HG03196 (cell line): ENCODE measurements around the gene ULBP3.
A peak's percentile ranks its signal among the peaks of the same experiment; 100 is the strongest.

Source experiments
- ATAC-seq: cut with Tn5 transposase; IDR thresholded peaks from one replicate; pipeline ENCODE4 v1.9.1; 2021; ENCODE audit not compliant: unreplicated experiment

Gene ULBP3

DNA sequence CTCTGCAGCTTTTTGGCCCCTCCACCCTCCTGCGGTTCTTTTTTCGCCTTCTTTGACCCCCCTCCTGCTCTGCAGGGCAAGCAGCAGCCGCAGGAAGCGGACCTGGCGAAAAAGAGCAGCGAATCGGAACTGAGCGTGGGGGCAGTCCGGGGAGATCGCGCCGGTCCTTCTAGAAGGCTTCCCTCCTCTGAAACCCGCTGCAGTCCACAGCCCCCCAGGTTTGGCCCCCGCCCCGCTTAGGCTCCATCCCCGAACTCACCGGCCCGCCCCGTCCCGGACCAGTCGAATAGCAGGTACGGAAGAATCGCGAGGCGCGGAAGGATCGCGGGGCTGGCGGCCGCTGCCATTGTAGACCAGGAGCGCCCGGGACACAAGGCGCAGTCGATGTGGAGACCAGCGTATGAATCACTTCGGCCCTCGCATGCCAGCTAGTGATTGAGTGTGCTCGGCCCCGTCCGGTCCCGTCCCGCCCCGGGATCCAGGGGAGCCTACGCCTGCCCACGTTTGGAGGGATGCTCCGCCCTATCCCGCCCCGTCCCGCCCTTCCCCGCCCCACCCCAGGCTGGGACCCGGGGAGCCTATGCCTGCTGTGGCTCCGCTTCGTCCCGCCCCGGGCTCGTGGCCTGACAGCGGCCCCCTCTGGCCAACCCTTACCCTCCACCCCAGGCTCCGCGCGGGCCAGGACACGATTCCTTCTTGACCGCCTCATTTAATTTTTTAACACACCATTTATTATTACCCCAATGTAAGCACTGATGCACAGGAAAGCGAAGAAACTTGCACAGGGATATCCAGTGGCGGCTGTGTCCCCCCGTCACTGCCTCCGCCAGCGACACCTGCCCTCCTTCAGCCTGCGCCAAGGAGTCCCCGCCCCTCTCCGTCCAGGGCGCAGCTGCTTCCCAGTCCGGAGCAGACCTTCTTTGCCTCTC, at the start of gene ULBP3:
ULBP3 (minus strand) TSS at position 402 of the 929 bp plus-strand sequence; CDS start at position 347, 55 bp downstream.
- ATAC-seq: peak; percentile 70

DNA sequence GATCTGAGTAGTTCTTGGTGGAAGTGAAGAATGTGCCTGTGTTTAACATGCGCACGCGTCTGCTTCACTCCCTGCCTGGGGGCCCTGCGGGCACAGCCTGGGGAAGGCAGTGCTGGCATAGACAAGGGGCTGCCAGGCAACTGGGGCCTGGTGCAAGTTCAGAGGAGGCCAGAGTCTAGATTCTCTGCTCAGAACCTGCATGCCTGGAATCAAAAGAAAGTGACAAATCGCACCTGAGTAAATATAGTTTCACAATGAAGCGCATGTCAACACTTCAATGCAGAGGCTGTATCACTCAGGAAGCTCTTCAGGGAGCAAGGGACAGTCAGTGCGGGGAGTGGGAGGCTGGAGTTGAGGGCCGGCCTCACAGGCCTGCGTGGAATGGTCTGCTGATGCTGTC, 49.7 kb upstream of the ULBP3 start:
- ATAC-seq: no peak

GRCh38 chr6:150118203-150118602, 49.3 kb upstream of the ULBP3 start:
- no peak for ATAC-seq

DNA sequence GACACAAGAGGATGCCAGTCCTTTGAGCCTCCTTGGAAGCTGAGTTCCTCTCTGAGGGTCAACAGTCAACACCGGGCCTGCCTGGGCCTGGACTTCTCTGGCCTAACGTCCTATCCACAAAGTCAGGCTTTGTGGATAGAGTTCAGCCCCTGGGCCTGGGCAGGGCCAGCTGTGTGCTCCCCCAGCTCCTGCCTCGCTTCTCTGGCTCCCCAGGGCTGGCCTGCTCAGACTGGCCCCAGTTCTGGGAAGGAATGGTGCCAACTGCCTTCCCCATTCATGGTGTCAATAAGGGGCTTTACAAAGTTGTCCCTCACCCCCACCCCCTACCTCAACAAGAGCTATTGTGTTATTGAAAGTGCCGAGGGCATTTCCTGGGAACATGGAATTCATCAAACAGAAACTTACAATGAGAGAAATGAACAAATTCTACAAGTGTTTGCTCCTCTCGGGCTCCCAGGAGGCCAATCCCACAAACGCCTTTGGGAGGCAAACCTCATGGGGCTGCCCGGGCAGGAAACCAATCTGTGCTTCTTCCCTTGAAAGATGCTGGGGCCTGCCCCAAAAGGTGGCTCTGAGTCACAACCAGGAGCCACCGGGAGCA, 47.4 kb upstream of the ULBP3 start:
- ATAC-seq: no peak

DNA sequence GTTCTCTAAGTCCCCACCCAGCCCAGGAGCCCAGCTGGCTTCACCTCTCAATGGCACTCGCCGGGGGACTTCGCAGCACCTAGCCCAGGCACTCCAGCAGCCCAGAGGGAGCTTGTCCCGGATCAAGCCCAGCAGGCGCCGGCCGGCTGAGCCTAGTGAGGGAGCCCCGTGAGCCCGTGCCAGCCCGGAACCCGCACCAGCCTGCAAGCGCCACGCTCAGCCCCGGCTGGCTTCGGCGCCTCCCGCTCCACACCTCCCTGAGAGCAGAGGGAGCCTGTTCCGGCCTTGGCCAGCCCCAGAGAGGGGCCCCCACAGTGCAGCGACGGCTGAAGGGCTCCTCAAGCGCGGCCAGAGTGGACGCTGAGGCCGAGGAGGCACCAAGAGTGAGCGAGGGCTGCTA, 46.8 kb upstream of the ULBP3 start:
- ATAC-seq: no peak

DNA sequence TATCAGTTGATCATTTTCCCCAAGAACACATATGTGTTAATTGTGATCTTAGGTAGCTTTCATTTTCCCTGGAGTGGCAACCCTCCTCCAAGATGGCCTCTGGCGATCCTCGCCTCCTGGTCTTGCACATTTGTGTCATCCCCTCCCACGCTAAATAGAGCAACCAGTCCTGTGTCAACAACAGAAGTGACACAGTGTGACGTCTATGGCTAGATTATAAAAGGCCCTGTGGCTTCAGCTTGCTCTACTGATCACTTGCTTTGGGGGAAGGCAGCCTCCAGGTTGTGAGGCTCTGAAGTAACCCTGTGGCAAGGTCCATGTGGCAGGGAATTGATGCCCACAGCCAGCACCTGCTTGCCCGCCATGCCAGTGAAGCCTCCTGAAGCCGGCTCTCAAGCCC, 43.3 kb upstream of the ULBP3 start:
- no peak for ATAC-seq

GRCh38 chr6:150102750-150103270, 33.9 kb upstream of the ULBP3 start:
- no peak for ATAC-seq

DNA sequence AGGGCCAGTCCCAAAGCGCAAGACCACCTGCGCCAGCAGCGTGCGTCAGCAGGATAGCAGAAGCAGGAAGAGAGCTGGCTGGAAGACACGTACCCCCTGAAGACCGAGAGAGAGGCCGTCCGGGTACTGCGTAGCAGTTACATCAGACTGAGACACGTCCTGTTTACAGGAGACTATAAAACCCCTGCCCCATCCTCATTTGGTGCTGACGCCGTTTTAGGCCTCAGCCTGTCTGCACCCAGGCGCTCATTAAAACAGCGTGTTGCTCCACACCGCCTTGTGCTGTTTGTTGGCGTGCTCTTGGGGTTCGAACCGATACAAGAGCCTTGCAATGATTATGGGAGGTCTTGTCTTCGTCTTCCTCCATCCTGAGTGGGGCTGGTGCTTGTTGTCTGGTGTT, 31.8 kb upstream of the ULBP3 start:
- ATAC-seq: no peak

DNA sequence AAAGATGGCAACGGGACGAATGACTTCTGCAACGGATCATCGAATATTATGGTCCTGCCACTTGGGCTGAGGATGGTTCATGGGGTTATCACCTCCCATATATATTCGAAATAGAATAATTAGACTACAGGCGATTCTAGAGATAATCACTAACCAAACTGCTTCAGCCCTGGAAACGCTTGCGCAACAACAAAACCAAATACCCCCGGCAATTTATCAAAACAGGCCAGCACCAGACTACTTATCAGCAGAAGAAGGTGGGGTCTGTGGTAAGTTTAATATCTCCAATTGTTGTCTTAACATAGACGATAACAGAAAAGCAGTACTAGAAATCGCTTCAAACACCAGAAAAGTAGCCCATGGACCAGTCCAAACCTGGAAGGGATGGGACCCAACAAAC, 31.0 kb upstream of the ULBP3 start:
- ATAC-seq: no peak

- no peak for ATAC-seq
Observed at GRCh38 chr6:150099546-150099945, 30.6 kb upstream of the ULBP3 start.

DNA sequence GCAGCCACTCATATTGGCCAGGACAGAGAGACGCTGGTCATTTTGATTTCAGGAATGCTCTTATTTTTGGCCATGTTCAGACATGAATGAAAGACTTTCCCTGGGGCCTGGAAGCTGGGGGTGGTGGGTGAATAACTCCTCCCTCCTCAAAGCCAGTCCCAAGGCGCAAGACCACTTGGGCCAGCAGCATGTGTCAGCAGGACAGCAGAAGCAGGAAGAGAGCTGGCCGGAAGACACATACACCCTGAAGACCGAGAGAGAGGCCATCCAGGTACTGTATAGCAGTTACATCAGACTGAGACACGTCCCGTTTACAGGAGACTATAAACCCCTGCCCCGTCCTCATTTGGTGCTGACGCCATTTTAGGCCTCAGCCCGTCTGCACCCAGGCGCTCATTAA, 29.2 kb upstream of the ULBP3 start:
- ATAC-seq: no peak

GRCh38 chr6:150093397-150093796, 24.5 kb upstream of the ULBP3 start:
- no peak for ATAC-seq

DNA sequence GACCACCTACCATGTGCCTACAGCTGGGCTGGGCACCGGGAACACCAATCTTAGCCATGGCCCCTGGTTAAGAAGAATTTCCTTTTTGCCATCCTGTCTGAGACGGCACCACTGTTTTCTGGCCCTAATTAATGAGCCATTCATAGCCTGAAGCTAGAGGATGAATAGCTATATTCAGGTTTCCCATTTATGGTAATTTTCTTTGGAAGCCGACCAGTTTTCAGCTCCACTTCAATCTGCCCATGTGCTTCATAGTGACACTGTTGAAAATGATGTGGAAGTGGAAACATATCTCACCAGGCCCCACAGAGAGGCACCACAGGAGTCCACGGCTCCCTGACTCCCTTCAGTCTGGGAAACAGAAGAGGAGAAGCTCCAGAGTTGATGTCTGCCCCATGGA, 22.6 kb upstream of the ULBP3 start:
- no peak for ATAC-seq

DNA sequence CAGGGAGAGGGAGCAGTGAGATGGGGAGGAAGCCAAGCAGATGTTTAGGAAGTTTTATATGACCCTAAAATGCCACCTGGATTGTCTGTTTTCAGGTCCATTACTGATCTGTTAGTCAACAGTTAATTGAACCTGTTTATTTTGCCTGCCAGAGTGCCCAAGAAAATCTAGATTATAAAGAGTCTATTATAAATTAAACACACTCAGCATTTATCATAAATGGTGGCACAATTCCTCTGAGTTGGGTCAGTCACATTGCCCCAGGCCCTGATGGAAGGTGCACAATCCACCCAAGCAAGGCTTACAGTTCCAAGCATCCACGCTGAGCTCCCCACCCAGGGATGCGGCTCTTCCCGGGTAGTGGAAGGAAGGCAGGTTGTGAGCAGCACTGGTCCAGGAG, 21.4 kb upstream of the ULBP3 start:
- no peak for ATAC-seq

DNA sequence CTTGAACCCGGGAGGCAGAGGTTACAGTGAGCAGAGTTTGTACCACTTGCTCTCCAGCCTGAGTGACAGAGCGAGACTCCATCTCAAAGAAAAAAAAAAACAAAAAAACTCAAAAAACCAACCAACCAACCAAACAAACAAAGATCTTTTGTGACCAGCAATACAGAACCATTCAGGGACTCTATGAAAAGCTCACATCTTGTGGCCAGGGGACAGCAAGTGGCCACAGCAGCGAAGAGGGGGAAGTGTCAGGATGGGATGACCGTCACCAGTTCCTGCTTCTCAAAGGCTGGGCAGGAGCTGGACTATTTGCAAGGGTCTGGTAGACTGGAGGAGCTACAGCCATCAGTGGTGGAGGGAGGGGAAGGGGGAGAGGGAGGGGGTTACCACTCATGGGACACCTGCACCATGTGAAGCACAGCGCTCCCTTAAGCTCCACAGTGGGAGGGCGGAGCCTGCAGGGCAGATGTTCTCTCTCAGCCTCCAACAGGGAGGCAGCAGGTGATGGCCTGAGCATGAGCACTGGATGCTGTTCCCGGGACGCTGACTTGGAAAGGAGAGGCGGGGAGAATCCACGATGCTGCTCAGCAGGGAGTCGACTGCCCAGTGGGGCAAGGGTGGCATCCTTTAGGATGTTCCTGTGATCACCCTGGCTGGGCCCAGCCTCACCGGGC, 19.7 kb upstream of the ULBP3 start:
- ATAC-seq: no peak

DNA sequence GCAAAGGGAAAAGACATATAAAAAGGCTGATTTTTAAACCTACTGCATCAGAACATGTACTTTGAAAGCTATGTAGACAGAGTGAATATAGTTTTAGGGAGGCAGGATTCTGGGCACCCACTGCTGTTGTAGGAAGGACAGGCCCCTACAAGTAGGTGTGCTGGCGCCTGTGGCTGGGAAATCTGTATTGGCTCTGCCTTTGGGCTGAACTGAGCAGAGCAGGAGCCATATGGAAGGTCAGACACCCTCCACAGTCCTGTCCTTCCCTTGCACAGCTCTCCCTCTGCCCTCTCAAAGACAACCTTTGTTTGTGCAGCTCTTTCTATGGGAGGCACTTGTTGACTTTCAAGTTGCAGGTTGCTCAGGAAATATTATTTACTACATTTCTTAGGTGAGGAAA, 18.4 kb upstream of the ULBP3 start:
- no peak for ATAC-seq

DNA sequence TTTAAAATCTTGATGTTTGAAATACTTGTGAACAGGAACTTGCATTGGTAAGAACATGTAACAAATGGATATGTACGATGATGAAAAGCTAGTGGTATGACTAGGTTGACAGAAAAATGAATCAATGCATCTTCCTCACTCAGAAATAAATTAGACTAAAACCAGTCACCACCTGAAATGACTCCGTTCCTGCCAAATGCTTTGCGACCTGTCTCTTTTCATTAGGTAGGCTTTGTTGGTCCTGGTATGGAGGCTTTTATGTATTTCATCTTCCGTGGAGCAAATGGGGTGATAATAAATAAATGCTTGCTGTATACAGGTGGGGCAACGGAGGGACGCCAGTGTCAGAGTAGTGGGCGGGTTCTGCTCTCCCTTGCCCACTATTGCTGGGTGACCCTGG, 17.1 kb upstream of the ULBP3 start:
- ATAC-seq: no peak

GRCh38 chr6:150084426-150084825, 15.5 kb upstream of the ULBP3 start:
- ATAC-seq: no peak

DNA sequence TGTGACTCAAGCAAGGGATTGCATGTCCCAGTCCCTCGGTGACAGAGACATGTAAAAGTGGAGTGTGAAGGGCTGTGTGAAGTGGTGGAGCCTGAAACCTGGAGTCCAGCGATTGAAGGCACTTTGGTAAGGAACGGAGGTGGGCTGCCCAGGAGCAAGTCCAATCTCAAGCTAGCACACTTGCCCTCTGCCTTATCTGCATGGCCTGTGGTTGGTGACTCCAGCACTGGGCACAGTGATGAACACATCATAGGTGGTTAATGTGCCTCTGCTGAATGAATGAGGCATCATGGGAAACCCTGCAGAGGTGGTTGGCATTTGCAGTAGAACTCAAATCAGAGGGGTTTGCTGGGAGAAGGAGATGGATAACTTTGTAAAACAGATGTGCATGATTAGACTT, 14.9 kb upstream of the ULBP3 start:
- no peak for ATAC-seq

DNA sequence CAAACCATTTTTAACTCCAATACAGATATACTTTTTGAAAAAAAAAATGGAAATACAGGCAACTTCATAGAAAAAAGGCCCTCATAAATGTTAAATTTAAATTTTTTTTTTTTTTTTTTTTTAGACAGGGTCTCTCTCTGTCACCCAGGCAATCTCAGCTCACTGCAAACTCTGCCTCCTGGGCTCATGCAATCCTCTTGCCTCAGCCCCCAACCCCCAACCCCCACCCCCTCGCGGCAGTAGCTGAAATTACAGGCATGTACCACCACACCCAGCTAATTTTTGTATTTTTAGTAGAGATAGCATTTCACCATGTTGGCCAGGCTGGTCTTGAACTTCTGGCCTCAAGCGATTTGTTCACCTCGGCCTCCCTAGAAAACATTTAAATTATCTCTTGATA, 12.8 kb upstream of the ULBP3 start:
- ATAC-seq: no peak

- no peak for ATAC-seq
Observed at GRCh38 chr6:150079604-150080003, 10.7 kb upstream of the ULBP3 start.

GRCh38 chr6:150078788-150079187, 9.9 kb upstream of the ULBP3 start:
- no peak for ATAC-seq
